ENCODE data around the gene PLCG1. TPM values are rescaled to one million over a fixed set of nuclear protein-coding genes. Genes with fewer than 3 reads are reported as not detected.

PLCG1 gene
- 276 TPM for polyA plus RNA-seq (2013, experiment 1 of 4)
- polyA plus RNA-seq (2013, experiment 2 of 4): 285 TPM
- polyA plus RNA-seq (2013, experiment 3 of 4): 199 TPM
- polyA plus RNA-seq (2013, experiment 4 of 4): 259 TPM

GRCh38 chr20:41136680-41137613 is at the start of gene PLCG1:
TSS of gene PLCG1 (plus strand) at chr20:41137543. CDS start at chr20:41137642, 99 bp downstream.
- Histone ChIP-seq H3K27ac (ENCODE audit: insufficient read depth, low read depth, low read length, poor library complexity, severe bottlenecking) (peak within 1 kb of the TSS; percentile 98), H3K4me3 (ENCODE audit: insufficient read depth, low read depth, low read length) (peak within 1 kb of the TSS; percentile 91), H3K9me3 (ENCODE audit: control insufficient read depth, low read length) (no peaks in the 10 kb centered on the region), H3K27me3 (ENCODE audit: control insufficient read depth, insufficient read depth, low read length, poor library complexity, severe bottlenecking) (no peaks in the 10 kb centered on the region), H3K4me1 (ENCODE audit: control insufficient read depth, insufficient read depth, low read length) (peaks cover 38% of the 10 kb centered on the region), H3K36me3 (ENCODE audit: control insufficient read depth, insufficient read depth, low read length) (no peaks in the 10 kb centered on the region)
- WGBS, 2 experiments: 0% methylated on average over 121 of the region's 121 CpGs

GRCh38 chr20:41087777-41088176 is 49.6 kb upstream of the PLCG1 start:
- Histone ChIP-seq H3K36me3 (ENCODE audit: control insufficient read depth, insufficient read depth, low read length) (peaks cover 19% of the 10 kb centered on the region), H3K4me1 (ENCODE audit: control insufficient read depth, insufficient read depth, low read length) (no peaks in the 10 kb centered on the region), H3K9me3 (ENCODE audit: control insufficient read depth, low read length) (no peaks in the 10 kb centered on the region), H3K27me3 (ENCODE audit: control insufficient read depth, insufficient read depth, low read length, poor library complexity, severe bottlenecking) (no peaks in the 10 kb centered on the region), H3K27ac (ENCODE audit: insufficient read depth, low read depth, low read length, poor library complexity, severe bottlenecking) (no peak overlapping the region), H3K4me3 (ENCODE audit: insufficient read depth, low read depth, low read length) (no peak overlapping the region)
- 94 to 97% methylated on average over 3 of the region's 3 CpGs for WGBS, 2 experiments

- no peak overlapping the region for H3K27ac ChIP-seq (ENCODE audit: insufficient read depth, low read depth, low read length, poor library complexity, severe bottlenecking)
- no peaks in the 10 kb centered on the region for H3K4me1 ChIP-seq (ENCODE audit: control insufficient read depth, insufficient read depth, low read length)
- no peaks in the 10 kb centered on the region for H3K27me3 ChIP-seq (ENCODE audit: control insufficient read depth, insufficient read depth, low read length, poor library complexity, severe bottlenecking)
- WGBS, 2 experiments: 93% methylated on average over 2 to 3 of the region's 3 CpGs
- no peaks in the 10 kb centered on the region for H3K9me3 ChIP-seq (ENCODE audit: control insufficient read depth, low read length)
- peaks cover 28% of the 10 kb centered on the region for H3K36me3 ChIP-seq (ENCODE audit: control insufficient read depth, insufficient read depth, low read length)
- no peak overlapping the region for H3K4me3 ChIP-seq (ENCODE audit: insufficient read depth, low read depth, low read length)
Observed at GRCh38 chr20:41089555-41089954, 47.8 kb upstream of the PLCG1 start.

GRCh38 chr20:41091927-41092326 is 45.4 kb upstream of the PLCG1 start:
- H3K27me3 ChIP-seq (ENCODE audit: control insufficient read depth, insufficient read depth, low read length, poor library complexity, severe bottlenecking): no peaks in the 10 kb centered on the region
- H3K9me3 ChIP-seq (ENCODE audit: control insufficient read depth, low read length): no peaks in the 10 kb centered on the region
- H3K36me3 ChIP-seq (ENCODE audit: control insufficient read depth, insufficient read depth, low read length): peaks cover 28% of the 10 kb centered on the region
- H3K4me1 ChIP-seq (ENCODE audit: control insufficient read depth, insufficient read depth, low read length): no peaks in the 10 kb centered on the region
- no peak overlapping the region for H3K4me3 ChIP-seq (ENCODE audit: insufficient read depth, low read depth, low read length)
- H3K27ac ChIP-seq (ENCODE audit: insufficient read depth, low read depth, low read length, poor library complexity, severe bottlenecking): no peak overlapping the region
- 90 to 92% methylated on average over 4 of the region's 4 CpGs for WGBS, 2 experiments

GRCh38 chr20:41094353-41095055 is 42.8 kb upstream of the PLCG1 start:
- 96 to 97% methylated on average over 2 of the region's 2 CpGs for WGBS, 2 experiments
- Histone ChIP-seq H3K27ac (ENCODE audit: insufficient read depth, low read depth, low read length, poor library complexity, severe bottlenecking) (peak overlapping the region; percentile 2), H3K4me3 (ENCODE audit: insufficient read depth, low read depth, low read length) (no peak overlapping the region), H3K4me1 (ENCODE audit: control insufficient read depth, insufficient read depth, low read length) (no peaks in the 10 kb centered on the region), H3K27me3 (ENCODE audit: control insufficient read depth, insufficient read depth, low read length, poor library complexity, severe bottlenecking) (no peaks in the 10 kb centered on the region), H3K36me3 (ENCODE audit: control insufficient read depth, insufficient read depth, low read length) (peaks cover 39% of the 10 kb centered on the region), H3K9me3 (ENCODE audit: control insufficient read depth, low read length) (no peaks in the 10 kb centered on the region)

- Histone ChIP-seq H3K9me3 (ENCODE audit: control insufficient read depth, low read length) (no peaks in the 10 kb centered on the region), H3K27ac (ENCODE audit: insufficient read depth, low read depth, low read length, poor library complexity, severe bottlenecking) (no peak overlapping the region), H3K36me3 (ENCODE audit: control insufficient read depth, insufficient read depth, low read length) (peaks cover 47% of the 10 kb centered on the region), H3K4me3 (ENCODE audit: insufficient read depth, low read depth, low read length) (no peak overlapping the region), H3K27me3 (ENCODE audit: control insufficient read depth, insufficient read depth, low read length, poor library complexity, severe bottlenecking) (no peaks in the 10 kb centered on the region), H3K4me1 (ENCODE audit: control insufficient read depth, insufficient read depth, low read length) (no peaks in the 10 kb centered on the region)
- WGBS, 2 experiments: 57 to 80% methylated on average over 5 to 7 of the region's 7 CpGs
Observed at GRCh38 chr20:41095110-41095969, 42.0 kb upstream of the PLCG1 start.

DNA sequence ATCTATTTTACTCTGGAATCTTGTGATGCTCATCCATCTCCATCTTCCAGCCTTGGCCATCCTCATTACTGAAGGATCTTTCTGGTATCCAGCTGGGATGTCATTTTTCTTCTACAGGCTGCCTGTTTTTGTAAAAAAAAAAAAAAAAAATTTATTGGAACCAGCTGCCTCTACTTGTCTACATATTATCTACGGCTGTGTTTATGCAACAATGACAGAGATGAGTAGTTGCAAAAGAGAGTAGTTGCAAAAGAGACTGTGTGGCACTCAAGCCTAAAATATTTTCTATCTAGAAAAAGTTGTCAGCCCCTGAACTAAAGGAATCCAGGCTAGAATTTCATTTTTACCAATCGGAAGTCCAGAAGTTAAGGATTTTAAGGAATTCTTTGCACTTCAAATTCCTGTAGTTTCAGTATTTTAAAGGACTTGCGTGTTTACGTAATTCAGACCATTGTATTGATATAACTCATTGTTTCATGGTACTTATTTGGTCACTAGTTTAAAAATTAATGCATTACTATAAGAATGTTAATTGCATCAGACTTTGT is 38.6 kb upstream of the PLCG1 start:
- H3K4me3 ChIP-seq (ENCODE audit: insufficient read depth, low read depth, low read length): no peak overlapping the region
- no peaks in the 10 kb centered on the region for H3K9me3 ChIP-seq (ENCODE audit: control insufficient read depth, low read length)
- peaks cover 60% of the 10 kb centered on the region for H3K36me3 ChIP-seq (ENCODE audit: control insufficient read depth, insufficient read depth, low read length)
- no peaks in the 10 kb centered on the region for H3K4me1 ChIP-seq (ENCODE audit: control insufficient read depth, insufficient read depth, low read length)
- no peak overlapping the region for H3K27ac ChIP-seq (ENCODE audit: insufficient read depth, low read depth, low read length, poor library complexity, severe bottlenecking)
- WGBS, 2 experiments: 89 to 96% methylated on average over 2 to 3 of the region's 4 CpGs
- no peaks in the 10 kb centered on the region for H3K27me3 ChIP-seq (ENCODE audit: control insufficient read depth, insufficient read depth, low read length, poor library complexity, severe bottlenecking)

DNA sequence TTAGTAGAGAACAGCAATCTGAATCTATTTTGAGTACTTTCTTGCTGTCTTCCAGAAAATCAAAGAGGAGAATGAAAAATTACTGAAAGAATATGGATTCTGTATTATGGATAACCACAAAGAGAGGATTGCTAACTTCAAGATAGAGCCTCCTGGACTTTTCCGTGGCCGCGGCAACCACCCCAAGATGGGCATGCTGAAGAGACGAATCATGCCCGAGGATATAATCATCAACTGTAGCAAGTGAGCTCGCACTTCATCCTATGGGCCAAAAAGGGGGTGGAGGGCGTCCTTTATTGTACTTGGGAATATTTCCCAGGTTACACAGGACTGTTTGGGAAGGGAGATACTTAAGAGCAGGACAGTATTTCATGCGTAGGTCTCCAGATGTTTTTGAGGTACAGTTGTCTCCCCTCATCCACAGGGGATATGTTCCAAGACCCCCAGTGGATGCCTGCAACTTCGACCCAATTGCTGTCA is 37.3 kb upstream of the PLCG1 start:
- 96 to 97% methylated on average over 9 of the region's 9 CpGs for WGBS, 2 experiments
- peaks cover 70% of the 10 kb centered on the region for H3K36me3 ChIP-seq (ENCODE audit: control insufficient read depth, insufficient read depth, low read length)
- H3K4me1 ChIP-seq (ENCODE audit: control insufficient read depth, insufficient read depth, low read length): no peaks in the 10 kb centered on the region

DNA sequence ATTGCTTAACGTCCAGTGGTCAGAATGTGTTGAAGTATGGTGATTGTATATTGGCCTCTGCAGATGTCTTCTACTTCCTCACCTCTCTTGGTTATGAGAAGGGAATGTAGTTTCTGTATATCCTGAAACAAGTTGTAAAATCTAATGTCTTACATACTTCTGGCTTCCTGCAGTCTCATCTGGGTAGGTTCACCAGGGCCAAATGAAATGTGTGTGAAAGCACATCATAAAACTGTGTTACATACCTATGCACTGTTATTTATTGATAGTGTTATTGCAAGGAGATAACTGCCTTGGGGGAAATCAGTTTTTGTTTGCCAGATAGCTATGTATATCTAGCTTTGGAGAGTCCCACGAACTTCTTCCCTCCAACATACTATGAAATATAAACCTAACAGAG is 35.7 kb upstream of the PLCG1 start:
- H3K4me1 ChIP-seq (ENCODE audit: control insufficient read depth, insufficient read depth, low read length): no peaks in the 10 kb centered on the region
- no peaks in the 10 kb centered on the region for H3K9me3 ChIP-seq (ENCODE audit: control insufficient read depth, low read length)
- H3K27ac ChIP-seq (ENCODE audit: insufficient read depth, low read depth, low read length, poor library complexity, severe bottlenecking): no peak overlapping the region
- no peaks in the 10 kb centered on the region for H3K27me3 ChIP-seq (ENCODE audit: control insufficient read depth, insufficient read depth, low read length, poor library complexity, severe bottlenecking)
- H3K36me3 ChIP-seq (ENCODE audit: control insufficient read depth, insufficient read depth, low read length): peaks cover 65% of the 10 kb centered on the region
- no peak overlapping the region for H3K4me3 ChIP-seq (ENCODE audit: insufficient read depth, low read depth, low read length)
- WGBS, 2 experiments: 90 to 100% methylated on average over 1 to 2 of the region's 2 CpGs

More for the DNA sequence above, 37.3 kb upstream of the PLCG1 start:
- no peaks in the 10 kb centered on the region for H3K9me3 ChIP-seq (ENCODE audit: control insufficient read depth, low read length)
- no peaks in the 10 kb centered on the region for H3K27me3 ChIP-seq (ENCODE audit: control insufficient read depth, insufficient read depth, low read length, poor library complexity, severe bottlenecking)
- no peak overlapping the region for H3K27ac ChIP-seq (ENCODE audit: insufficient read depth, low read depth, low read length, poor library complexity, severe bottlenecking)
- H3K4me3 ChIP-seq (ENCODE audit: insufficient read depth, low read depth, low read length): no peak overlapping the region

Data from ectodermal cell (in vitro differentiated cells).